AG10803 (cell line): ENCODE measurements around the gene ORC5.
"Not testable (repeated sequence)": the region's sequence is repeated elsewhere in the genome, so short reads cannot be mapped to it uniquely, and the experiment has no call there.

ENCODE experiments used
- DNase-seq: peaks from one replicate; pipeline ENCODE4 v3.0.0; 2010; ENCODE audit warnings: low read depth
- H3K4me3 ChIP-seq: 2 replicates; pipeline ENCODE4 v1.5.1; 2011; ENCODE audit warnings: mild to moderate bottlenecking, low read length, control low read depth
- CTCF ChIP-seq: conservative IDR thresholded peaks from 2 replicates; pipeline ENCODE4 v1.5.1; 2011; ENCODE audit warnings: mild to moderate bottlenecking, low read length, control low read depth, inconsistent platforms

Gene ORC5

GRCh38 chr7:104192434-104192833, 15.4 kb downstream of the ORC5 start:
- no peak overlapping the region for H3K4me3 ChIP-seq
- no peak for TF ChIP-seq CTCF
- no peak for DNase-seq

- no peak for TF ChIP-seq CTCF
- no peak for DNase-seq
- H3K4me3 ChIP-seq = no peak overlapping the region
Observed at GRCh38 chr7:104185346-104185745, 22.5 kb downstream of the ORC5 start.

DNA sequence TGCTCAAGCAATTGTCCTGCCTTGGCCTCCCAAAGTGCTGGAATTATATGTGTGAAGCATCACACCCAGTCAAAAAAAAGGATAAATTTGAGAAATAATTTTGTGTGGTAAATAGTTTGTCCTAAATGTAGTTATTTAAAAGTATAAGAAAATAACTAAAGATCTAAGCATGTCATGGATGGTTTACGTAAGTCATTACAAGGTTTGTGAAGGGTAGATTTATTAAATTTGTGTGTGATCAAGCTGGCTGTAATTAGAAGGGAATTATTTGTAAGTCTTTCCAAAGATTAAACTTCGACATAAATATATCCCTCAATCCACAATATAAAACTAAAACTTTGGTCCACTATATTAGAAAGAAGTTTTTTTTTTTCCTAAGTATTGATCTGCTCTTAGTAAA, 28.6 kb downstream of the ORC5 start:
- no peak for DNase-seq
- no peak overlapping the region for H3K4me3 ChIP-seq
- no peak for TF ChIP-seq CTCF

DNA sequence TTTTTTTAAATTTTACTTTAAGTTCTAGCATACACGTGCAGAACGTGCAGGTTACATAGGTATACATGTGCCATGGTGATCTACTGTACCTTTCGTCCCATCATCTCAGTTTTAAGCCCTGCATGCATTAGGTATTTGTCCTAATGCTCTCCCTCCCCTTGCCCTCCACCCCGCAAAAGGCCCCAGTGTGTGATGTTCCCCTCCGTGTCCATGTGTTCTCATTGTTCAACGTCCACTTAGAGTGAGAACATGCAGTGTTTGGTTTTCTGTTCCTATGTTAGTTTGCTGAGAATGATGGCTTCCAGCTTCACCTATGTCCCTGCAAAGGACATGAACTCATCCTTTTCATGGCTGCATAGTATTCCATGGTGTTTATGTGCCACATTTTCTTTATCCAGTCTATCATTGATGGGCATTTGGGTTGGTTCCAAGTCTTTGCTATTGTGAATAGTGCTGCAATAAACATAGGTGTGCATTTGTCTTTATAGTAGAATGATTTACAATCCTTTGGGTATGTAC, 30.2 kb downstream of the ORC5 start:
- DNase-seq = not testable (repeated sequence)

DNA sequence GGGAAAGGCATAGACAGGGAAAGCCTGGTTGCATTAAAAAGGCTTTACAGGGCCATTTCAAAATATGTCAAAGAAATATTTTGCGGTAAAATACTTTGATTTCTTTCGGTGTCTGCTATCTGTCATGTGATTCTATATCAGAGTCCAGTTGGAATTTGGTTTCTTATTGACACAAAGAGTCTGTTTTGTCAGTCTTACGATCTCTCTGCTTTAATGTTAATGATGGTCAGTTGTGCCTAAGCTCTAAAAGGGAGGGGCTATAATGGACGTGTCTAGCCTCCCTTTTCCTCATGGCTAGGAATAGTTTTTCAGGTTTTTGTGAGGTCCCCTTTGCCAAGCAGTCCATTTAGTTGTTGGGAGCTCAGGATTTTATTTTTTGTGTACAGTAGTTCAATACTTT, 31.5 kb downstream of the ORC5 start:
- DNase-seq = no peak
- H3K4me3 ChIP-seq = no peak overlapping the region
- no peak for TF ChIP-seq CTCF

More for the DNA sequence above, 30.2 kb downstream of the ORC5 start:
- H3K4me3 ChIP-seq = not testable (repeated sequence)

DNA sequence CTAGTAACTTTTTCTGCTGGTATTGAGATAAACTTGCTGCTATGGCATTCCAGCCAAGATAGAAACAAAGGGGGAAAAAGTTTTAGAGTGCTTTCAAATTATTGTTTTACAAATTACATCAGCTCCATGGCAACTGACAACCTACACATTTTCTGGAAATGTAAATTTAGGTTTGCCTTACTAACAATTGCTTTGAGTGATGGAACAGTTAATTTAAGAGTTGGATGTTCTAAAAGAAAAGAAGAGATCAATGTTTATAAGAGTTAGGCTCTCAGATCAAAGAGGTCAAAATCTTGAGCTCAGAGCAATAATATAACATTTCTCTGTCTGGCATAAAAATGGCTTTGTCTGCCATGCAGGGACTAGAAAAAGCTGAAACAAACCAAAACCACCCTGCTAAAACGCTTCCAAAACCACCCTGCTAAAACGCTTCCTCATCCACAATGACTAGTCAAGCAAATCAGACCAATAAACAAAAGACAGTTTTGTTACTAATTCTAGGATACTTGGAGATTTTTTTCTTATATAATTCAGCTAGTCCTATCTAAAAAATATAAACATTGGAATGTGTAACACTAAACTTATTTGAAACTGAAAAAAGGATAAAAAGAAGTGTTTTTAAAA, 32.3 kb downstream of the ORC5 start:
- no peak for DNase-seq
- TF ChIP-seq CTCF = no peak
- H3K4me3 ChIP-seq = no peak overlapping the region

DNA sequence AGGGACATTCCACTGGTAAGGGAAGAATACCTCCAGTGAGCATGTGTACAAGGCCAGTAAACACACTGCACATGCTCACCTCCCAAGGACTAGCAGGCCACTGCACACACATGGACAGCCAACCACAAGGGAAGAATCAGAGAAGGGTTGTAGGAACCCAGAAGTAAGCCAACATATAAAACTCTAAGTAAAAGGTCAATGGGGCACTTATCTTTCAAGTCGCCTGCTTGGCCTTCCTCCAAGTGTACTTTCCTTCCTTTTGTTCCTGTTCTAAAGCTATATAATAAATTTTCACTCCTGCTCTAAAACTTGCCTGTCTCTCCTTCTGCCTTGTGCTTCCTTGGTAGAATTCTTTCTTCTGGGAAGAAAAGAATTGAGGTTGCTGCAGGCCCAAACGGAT, 33.0 kb downstream of the ORC5 start:
- no peak for TF ChIP-seq CTCF
- DNase-seq = no peak
- no peak overlapping the region for H3K4me3 ChIP-seq
